HG03460 (cell line): ENCODE measurements around the gene VIPR2.
"Not testable (repeated sequence)": the region's sequence is repeated elsewhere in the genome, so short reads cannot be mapped to it uniquely, and the experiment has no call there.

Experiments used
- ATAC-seq: cut with Tn5 transposase; IDR thresholded peaks from one replicate; pipeline ENCODE4 v1.9.1; 2021; ENCODE audit not compliant: unreplicated experiment

The VIPR2 gene

DNA sequence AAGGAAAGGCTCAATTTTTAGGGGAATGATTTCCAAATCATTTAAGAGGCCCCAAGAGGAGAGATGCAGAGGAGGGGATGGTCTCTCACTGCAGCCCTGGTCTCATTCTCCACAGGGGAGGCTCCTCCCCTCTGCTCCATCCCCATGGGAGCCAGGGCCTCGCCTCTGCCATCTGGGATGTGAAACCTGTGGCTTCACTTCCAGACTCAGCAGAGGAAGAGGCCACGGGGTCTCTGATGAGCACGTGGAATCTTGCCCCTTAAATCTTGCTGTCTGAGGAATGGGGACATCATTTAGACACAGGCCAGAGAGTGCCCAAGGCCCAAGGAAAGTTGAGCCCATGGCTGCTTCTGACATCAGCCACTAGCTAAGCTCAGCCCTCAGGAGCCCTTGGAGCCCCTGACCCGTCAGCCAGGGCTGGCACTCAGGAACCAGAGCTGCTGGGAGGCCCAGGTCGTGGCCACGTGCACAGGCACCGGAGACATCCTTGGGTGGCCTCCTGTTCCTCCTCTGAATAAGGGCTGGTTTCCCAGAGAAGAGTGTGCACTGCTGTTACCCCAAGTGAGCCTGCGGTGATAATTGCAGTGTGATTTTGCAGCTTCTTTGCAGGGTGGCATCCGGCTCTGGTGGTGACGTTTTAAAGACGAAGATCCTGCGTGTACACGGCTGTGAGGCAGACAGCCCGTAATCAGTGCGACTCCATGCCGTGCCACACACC is 50.5 kb downstream of the VIPR2 start:
- no peak for ATAC-seq

DNA sequence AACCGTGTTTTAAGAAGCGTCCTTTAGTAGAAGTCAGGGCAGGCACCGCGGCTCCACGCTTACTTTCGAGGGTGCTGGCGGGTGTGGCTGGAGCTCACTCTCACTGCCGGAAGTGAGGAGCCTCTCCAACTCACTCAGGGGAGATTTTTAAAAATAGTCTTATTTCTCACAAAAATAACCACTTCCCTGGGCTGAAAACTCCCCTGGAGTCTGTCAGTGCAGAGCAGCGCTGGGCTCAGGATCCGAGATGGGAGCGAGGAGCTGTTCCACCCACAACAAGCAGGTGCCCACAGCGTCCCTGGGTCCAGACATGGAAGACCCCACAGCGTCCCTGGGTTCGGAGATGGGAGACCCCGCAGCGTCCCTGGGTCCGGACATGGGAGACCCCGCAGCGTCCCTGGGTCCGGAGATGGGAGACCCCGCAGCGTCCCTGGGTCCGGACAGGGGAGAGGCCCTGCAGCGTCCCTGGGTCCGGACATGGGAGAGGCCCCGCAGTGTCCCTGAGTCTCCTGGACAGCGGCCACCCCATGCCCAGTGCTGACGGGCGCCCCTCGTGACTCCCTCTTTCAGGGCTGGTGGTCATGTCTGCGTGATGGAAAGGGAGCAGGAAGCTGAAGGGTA is 51.2 kb downstream of the VIPR2 start:
- ATAC-seq = no peak

DNA sequence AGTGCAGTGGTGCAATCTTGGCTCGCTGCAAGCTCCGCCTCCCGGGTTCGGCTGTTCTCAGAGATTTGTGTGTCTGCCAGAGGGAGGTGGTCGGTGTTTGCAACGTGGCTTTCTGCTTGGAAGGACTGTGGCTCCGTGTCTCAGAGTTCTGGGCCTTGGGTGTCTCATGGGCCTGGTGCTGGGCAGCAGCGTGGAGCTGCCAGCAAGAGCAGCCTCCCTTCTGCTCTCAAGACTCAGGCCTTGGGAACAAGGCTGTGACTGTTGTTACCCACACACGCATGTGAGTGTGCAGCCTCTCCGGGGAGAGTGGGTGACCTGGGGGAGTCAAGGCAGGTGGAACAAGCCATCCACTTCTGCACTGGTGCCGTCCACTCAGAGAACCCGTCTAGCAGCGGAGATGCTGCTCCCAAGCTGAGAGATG is 52.0 kb downstream of the VIPR2 start:
- ATAC-seq = no peak

DNA sequence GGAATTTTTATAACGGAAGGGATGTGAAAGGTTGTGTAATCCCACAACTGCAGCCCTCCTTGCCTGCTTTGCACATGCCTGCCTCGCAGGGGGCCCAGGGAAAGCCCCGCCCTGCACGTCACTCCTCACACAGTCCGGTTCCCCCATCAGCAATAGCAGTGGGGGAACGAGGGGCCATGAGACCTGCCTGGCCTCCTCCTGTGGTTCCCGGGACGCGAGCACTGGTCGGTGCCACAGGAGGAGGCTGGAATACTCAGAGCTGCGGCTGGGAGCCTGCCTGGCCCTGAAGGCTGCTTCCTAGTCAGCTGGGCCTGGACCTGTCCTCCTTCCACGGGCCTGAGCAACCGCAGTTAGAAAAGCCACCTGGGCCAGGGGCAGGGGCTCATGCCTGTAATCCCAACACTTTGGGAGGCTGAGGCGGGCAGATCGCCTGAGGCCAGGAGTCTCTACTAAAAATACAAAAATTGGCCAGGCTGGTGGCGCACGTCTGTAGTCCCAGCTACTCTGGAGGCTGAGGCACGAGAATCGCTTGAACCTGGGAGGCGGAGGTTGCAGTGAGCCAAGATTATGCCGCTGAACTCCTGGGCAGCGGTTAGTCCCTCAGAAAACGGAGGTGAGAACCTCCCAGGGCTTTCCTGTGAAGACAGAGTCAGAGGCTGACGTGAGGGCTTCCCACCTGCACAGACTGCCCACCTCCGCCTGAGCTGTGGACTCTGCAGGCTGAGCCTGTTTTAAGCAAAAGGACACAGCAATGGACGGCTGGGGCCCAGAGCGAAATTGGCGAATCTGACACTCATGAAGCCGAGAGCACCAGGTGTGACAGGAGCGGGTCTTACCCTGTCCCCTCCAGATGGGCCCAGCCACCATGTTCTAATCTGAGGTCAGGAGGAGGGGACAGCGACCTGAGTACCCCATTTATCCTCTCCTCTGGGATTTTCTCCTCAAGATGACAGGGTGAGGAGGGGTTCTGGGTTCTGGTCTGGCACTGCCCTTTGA is 52.9 kb downstream of the VIPR2 start:
- no peak for ATAC-seq

DNA sequence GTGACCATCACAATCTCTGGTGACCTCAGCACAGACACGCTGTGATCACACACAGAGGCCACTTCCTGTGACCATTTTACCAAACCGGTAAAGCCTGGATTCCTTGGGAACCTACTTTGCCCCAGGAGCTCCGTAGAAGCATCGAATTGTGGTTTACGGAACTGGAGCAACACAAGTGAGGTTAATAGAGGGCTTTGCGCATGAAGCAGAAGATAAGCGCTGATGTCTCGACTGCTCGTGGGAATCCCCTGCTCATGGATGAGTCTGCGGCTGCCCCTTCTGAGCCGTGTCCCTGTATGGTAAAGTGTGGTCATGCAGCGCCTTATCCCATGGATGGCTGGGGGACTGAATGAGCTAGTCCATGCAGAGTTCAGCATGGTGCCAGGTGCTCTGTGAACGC is 53.6 kb downstream of the VIPR2 start:
- ATAC-seq = no peak

GRCh38 chr7:159088016-159088865 is 56.4 kb downstream of the VIPR2 start:
- no peak for ATAC-seq

- no peak for ATAC-seq
These were observed 58.3 kb downstream of the VIPR2 start for GRCh38 chr7:159086301-159086925.

- no peak for ATAC-seq
These were observed 60.4 kb downstream of the VIPR2 start for GRCh38 chr7:159084069-159084801.

DNA sequence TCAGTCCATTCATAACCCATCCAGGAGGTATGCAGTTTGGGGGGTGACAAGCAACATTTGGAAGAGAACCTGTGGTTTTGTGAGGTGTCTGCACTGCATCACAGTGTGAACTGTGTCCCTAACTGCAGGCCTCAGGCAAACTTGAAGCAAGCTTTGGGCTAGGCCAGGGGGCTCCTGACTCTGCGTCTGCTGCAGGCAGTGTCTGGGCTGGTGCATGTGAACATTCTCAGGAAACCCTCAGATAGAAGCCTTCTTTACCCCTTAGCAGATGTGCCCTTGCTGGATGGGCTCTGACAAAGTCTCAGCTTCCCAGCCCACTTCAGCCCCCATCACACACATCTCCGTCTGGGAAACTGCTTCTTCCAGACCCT is 61.0 kb downstream of the VIPR2 start:
- ATAC-seq = no peak

- ATAC-seq = no peak
These were observed 61.5 kb downstream of the VIPR2 start for GRCh38 chr7:159083001-159083697.

DNA sequence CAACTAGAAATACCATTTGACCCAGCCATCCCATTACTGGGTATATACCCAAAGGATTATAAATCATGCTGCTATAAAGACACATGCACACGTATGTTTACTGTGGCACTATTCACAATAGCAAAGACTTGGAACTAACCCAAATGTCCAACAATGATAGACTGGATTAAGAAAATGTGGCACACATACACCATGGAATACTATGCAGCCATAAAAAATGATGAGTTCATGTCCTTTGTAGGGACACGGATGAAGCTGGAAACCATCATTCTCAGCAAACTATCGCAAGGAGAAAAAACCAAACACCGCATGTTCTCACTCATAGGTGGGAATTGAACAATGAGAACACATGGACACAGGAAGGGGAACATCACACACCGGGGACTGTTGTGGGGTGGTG is 62.6 kb downstream of the VIPR2 start:
- not testable (repeated sequence) for ATAC-seq

DNA sequence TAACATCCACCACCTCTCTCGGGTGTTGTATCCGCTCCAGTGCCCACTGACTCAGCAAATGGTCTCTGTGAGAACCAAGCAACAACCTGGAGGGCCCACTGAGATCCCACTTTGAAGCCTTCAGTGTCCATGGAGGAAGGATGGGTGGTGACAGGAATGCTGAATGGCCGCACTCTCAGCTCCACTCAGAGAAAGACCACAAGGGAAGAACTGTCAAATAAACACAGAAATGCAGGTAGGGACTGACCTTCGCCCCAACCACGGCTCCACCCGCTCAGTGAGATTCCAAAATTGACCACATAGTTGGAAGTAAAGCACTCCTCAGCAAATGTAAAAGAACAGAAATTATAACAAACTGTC is 65.8 kb downstream of the VIPR2 start:
- ATAC-seq = no peak

- no peak for ATAC-seq
These were observed 66.3 kb downstream of the VIPR2 start for GRCh38 chr7:159078193-159078910.

DNA sequence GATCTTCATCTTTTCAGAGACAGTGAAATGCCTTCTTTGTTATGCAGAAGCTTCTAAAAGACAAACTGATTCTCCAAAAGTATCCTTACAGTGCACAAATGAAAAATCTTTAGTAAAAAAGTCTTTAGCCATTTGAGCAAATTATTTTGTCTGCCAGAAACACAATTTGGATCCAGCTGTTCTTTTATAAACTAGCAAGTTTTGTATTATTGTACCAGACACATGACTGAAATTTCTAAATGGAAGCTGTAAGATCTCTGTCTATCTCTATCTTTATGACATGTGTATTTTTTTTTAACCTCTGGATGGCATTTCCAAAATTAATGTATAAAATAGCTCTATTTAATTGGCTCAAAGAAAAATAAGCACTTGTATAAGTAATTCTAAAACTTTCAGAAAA is 68.3 kb downstream of the VIPR2 start:
- ATAC-seq = no peak

DNA sequence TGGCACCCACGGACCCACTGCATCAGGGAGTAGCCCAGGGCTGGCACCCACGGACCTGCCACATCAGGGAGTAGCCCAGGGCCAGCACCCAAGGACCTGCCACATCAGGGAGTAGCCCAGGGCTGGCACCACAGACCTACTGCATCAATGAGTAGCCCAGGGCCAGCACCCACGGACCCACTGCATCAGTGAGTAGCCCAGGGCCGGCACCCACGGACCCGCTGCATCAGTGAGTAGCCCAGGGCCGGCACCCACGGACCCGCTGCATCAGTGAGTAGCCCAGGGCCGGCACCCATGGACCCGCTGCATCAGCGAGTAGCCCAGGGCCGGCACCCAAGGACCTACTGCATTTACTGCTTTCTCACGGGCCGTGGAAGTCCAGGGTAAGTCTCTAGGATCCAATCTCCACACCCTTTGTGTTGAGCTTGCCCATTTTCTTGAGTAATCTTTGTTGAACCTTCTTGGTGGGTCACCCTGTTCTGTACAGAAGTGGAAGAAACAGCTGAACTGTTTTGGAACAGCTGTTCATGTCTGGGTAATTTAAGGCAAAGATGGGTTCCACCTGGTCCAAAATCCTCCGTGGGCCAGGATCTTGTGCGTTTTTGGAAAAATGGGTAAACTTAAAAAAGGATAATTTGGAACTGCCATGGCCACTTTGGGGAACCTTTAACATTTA is 69.0 kb downstream of the VIPR2 start:
- no peak for ATAC-seq

GRCh38 chr7:159071260-159071659 is 73.4 kb downstream of the VIPR2 start:
- no peak for ATAC-seq

- ATAC-seq = no peak
These were observed 74.1 kb downstream of the VIPR2 start for GRCh38 chr7:159070431-159071148.
